Measurements from ENCODE around the gene NINL.

DNA sequence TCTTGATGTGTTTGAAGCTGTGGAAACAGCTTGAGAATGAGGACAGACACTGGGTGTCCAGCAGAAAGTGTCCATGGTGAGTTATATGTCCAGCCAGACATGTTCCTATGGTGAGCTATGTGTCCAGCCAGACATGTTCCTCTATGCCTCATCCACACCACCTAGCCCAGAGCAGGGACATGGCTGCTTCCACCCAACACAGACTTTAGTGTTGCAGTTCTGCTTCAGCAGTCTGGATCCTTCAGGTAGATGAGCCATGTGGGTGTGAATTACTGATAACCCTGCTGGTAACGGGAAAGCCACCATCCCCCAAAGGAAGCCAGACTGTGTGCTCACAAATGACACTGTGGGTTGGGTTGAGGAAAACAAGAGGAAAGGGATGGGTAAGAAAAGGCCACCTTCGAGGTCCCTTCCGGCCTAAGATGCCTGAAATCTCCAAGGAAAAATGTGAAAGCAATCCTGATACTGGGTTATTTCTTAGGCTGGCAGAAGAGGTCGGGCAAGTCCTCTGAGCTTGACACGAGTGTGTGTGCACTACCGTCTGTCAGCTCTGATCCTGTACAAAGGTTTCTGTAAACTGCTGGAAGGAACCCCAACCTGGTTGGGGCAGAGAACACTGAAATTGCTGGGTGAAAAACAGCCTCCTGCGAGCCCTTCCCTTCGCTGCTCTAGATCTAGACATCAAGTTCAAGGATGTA is 77.8 kb downstream of the NINL start:
- TF ChIP-seq, protein P1, sequence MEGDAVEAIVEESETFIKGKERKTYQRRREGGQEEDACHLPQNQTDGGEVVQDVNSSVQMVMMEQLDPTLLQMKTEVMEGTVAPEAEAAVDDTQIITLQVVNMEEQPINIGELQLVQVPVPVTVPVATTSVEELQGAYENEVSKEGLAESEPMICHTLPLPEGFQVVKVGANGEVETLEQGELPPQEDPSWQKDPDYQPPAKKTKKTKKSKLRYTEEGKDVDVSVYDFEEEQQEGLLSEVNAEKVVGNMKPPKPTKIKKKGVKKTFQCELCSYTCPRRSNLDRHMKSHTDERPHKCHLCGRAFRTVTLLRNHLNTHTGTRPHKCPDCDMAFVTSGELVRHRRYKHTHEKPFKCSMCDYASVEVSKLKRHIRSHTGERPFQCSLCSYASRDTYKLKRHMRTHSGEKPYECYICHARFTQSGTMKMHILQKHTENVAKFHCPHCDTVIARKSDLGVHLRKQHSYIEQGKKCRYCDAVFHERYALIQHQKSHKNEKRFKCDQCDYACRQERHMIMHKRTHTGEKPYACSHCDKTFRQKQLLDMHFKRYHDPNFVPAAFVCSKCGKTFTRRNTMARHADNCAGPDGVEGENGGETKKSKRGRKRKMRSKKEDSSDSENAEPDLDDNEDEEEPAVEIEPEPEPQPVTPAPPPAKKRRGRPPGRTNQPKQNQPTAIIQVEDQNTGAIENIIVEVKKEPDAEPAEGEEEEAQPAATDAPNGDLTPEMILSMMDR (optimal IDR thresholded peaks at IDR 0.05 in 1 of 3, IDR thresholded peaks at IDR 0.05 in 1 of 3, conservative IDR thresholded peaks at IDR 0.05 in 1 of 3; ENCODE audit: extremely low read depth in 1 of 3, insufficient read depth in 2 of 3, low read length in 3 of 3): no peak
- no peak for TF ChIP-seq EZH2 (IDR thresholded peaks at IDR 0.05; ENCODE audit: low read length)
